Measurements from ENCODE around the gene NUDT17. TPM values are rescaled to one million over a fixed set of nuclear protein-coding genes. Genes with fewer than 3 reads are reported as not detected.

The NUDT17 gene
- total RNA-seq, 1 experiment from 2014 or later: 4.0 TPM

- DNase-seq: no peak
- H3K14ac ChIP-seq (ENCODE audit: insufficient read depth, low read length): no peak overlapping the region
- H2AFZ ChIP-seq (ENCODE audit: low read length): no peak overlapping the region
- H2AK5ac ChIP-seq (ENCODE audit: insufficient read length, low read length): no peak overlapping the region
- H3K79me1 ChIP-seq (ENCODE audit: insufficient read depth, low read depth, low read length, poor library complexity, severe bottlenecking): no peaks in the 10 kb centered on the region
- H3K4me1 ChIP-seq (ENCODE audit: insufficient read depth, low read length): no peaks in the 10 kb centered on the region
- H3K4ac ChIP-seq (ENCODE audit: low read depth, low read length): no peak overlapping the region
- H3K23ac ChIP-seq (ENCODE audit: insufficient read length, low read depth, low read length): no peak overlapping the region
- no peaks in the 10 kb centered on the region for H3K23me2 ChIP-seq (ENCODE audit: insufficient read length, low read depth, low read length, poor library complexity, severe bottlenecking)
- H3K27ac Mint-ChIP-seq: no peak overlapping the region
- WGBS (ENCODE audit: extremely low coverage, insufficient read length, low lambda C conversion rate): no CpG with 5 or more reads among the region's 1 CpG
- H4K8ac ChIP-seq (replicated peaks; ENCODE audit: insufficient read length, low read depth, low read length): no peak overlapping the region
- TF ChIP-seq CTCF (conservative IDR thresholded peaks at IDR 0.05): no peak
- H3K79me2 ChIP-seq (ENCODE audit: insufficient read depth, low read length): no peaks in the 10 kb centered on the region
- no peaks in the 10 kb centered on the region for H4K20me1 ChIP-seq (ENCODE audit: control insufficient read depth, insufficient read depth, insufficient read length)
- no peak overlapping the region for H2BK15ac ChIP-seq (ENCODE audit: low read depth, low read length)
- H2BK12ac ChIP-seq (ENCODE audit: insufficient read length, low read depth, low read length): no peak overlapping the region
- no peak overlapping the region for H3K4me3 Mint-ChIP-seq
- peaks cover 0 to 4% of the 10 kb centered on the region in 2 experiments; a peak in 1 of 4 replicates for H3K4me1 Mint-ChIP-seq
- H3K9ac ChIP-seq (ENCODE audit: extremely low read depth, insufficient read length, low read length): no peak overlapping the region
- H3K27me3 Mint-ChIP-seq (ENCODE audit: low read depth): peaks cover 23% of the 10 kb centered on the region
- no peak overlapping the region for H4K5ac ChIP-seq (ENCODE audit: insufficient read length, low read depth, low read length)
- H3K9me3 ChIP-seq (ENCODE audit: control insufficient read depth, low read depth, low read length): no peaks in the 10 kb centered on the region
- no peak overlapping the region for H3K18ac ChIP-seq (ENCODE audit: insufficient read length, low read depth, low read length)
- no peak overlapping the region for H3K27ac ChIP-seq (ENCODE audit: insufficient read length, low read depth, low read length)
- no peak overlapping the region for H3K4me2 ChIP-seq (ENCODE audit: insufficient read depth, insufficient read length, low read length)
- H3K27me3 ChIP-seq (ENCODE audit: insufficient read depth, low read length): no peaks in the 10 kb centered on the region
- no peaks in the 10 kb centered on the region for H3K36me3 Mint-ChIP-seq (ENCODE audit: insufficient read depth in 1 of 3, low read depth in 3 of 3)
- no peak overlapping the region for H4K91ac ChIP-seq (ENCODE audit: insufficient read length, low read depth, low read length)
- H3K56ac ChIP-seq (ENCODE audit: insufficient read length, low read depth, low read length): no peak overlapping the region
- no peak overlapping the region for H2BK120ac ChIP-seq (ENCODE audit: low read depth, low read length, poor library complexity, severe bottlenecking)
- no peak overlapping the region for H3T11ph ChIP-seq (ENCODE audit: low read length)
- no peak overlapping the region for H2BK5ac ChIP-seq (ENCODE audit: insufficient read length, low read length)
- no peaks in the 10 kb centered on the region for H3K9me3 Mint-ChIP-seq
- no peak overlapping the region for H2BK20ac ChIP-seq (ENCODE audit: low read depth, low read length, poor library complexity, severe bottlenecking)
Measured at GRCh38 chr1:145897969-145898368, 52.5 kb downstream of the NUDT17 start.

Small RNAs within 50 kb of the gene (microRNA-seq; reads per million reads assigned to microRNA genes)
- gene MIR6736 (ENCODE audit: borderline microRNAs expressed): not detected

Other genes starting within 250 kb of the NUDT17 start
- 25.1 and 30.1 TPM in 2 replicates for gene GPR89A, start 237.6 kb upstream of the NUDT17 start, total RNA-seq (2021)
- not detected in 2 replicates for gene PDZK1, start 138.3 kb upstream of the NUDT17 start, total RNA-seq (2021)
- not detected in 2 replicates for gene CD160, start 126.1 kb upstream of the NUDT17 start, total RNA-seq (2021)
- 10.8 and 11.0 TPM in 2 replicates for gene RNF115, start 21.5 kb upstream of the NUDT17 start, total RNA-seq (2021)
- gene POLR3C, start 21.4 kb upstream of the NUDT17 start, total RNA-seq (2021): 33.4 and 37.2 TPM in 2 replicates
- 33.9 TPM in 2 replicates for gene PIAS3, start 13.5 kb downstream of the NUDT17 start, total RNA-seq (2021)
- 0.18 and 0.28 TPM in 2 replicates for gene ANKRD35, start 40.2 kb downstream of the NUDT17 start, total RNA-seq (2021)
- gene ITGA10, start 64.4 kb downstream of the NUDT17 start, total RNA-seq (2021): 0.04 and 0.09 TPM in 2 replicates
- 11.2 and 13.7 TPM in 2 replicates for gene PEX11B, start 73.1 kb downstream of the NUDT17 start, total RNA-seq (2021)
- 298 and 306 TPM in 2 replicates for gene RBM8A, start 81.9 kb downstream of the NUDT17 start, total RNA-seq (2021)
- gene LIX1L, start 112.4 kb downstream of the NUDT17 start, total RNA-seq (2021): 5.9 TPM in 2 replicates
- gene ANKRD34A, start 118.9 kb downstream of the NUDT17 start, total RNA-seq (2021): 0.20 and 0.39 TPM in 2 replicates
- gene POLR3GL, start 119.1 kb downstream of the NUDT17 start, total RNA-seq (2021): 6.0 and 7.9 TPM in 2 replicates
- gene TXNIP, start 150.9 kb downstream of the NUDT17 start, total RNA-seq (2021): 20.8 and 23.2 TPM in 2 replicates
- not detected in 2 replicates for gene HJV, start 176.1 kb downstream of the NUDT17 start, total RNA-seq (2021)